Pancreas (tissue), 10 donors: ENCODE results near the gene ACO2. TPM values are rescaled to one million over a fixed set of nuclear protein-coding genes. Genes with fewer than 3 reads are reported as not detected.

Experiments used
- ATAC-seq, 4 donors: fragments of 200-7000 bp; cut with Tn5 transposase; one replicate each; pipeline versions ENCODE4 v1.8.0 to v1.9.1; 2020; ENCODE audit warnings: mild to moderate bottlenecking in 4 of 4, moderate library complexity in 4 of 4
- DNase-seq, 6 donors: peaks; one replicate each; pipeline ENCODE4 v3.0.0-alpha.2; 2020
- FAIRE-seq: peaks from 2 replicates; lab custom pipeline; 2012; peaks lifted over from hg19 to GRCh38; lab: Jason Lieb, UNC
- H3K27ac ChIP-seq, 4 donors: fragments of 200-600 bp; sonication (generic); 1 replicate in 3 of 4; 2 replicates in 1 of 4; pipeline versions ENCODE4 v1.5.0 to v1.8.0; 2020
- H3K27me3 ChIP-seq, 4 donors: fragments of 200-600 bp; one replicate each; pipeline ENCODE4 v1.8.0; 2021
- H3K36me3 ChIP-seq, 3 donors: fragments of 200-600 bp; sonication (generic) in 1 of 3; one replicate each; pipeline versions ENCODE4 v1.5.0 to v1.8.0; 2020 to 2021
- H3K4me1 ChIP-seq, 3 donors: fragments of 200-600 bp; one replicate each; pipeline ENCODE4 v1.8.0; 2021
- H3K4me3 ChIP-seq, 4 donors: fragments of 200-600 bp; sonication (generic) in 2 of 4; one replicate each; pipeline versions ENCODE4 v1.5.0 to v1.8.0; 2020 to 2021
- H3K9me3 ChIP-seq, 4 donors: fragments of 200-600 bp; one replicate each; pipeline ENCODE4 v1.8.0; 2021
- CTCF ChIP-seq, 4 donors: fragments of 200-600 bp; sonication (generic) in 3 of 4; IDR thresholded peaks; one replicate each; pipeline versions ENCODE4 v1.5.0 to v1.8.0; 2021; ENCODE audit warnings: antibody characterized with exemption in 4 of 4
- WGBS, 2 donors: extraction: QIAGEN DNeasy Blood & Tissue Kit; methylation state at CpG; one replicate each; pipeline ENCODE4 v1.1.7; 2013; 5-methylcytosine and 5-hydroxymethylcytosine counted together
- intact Hi-C, 3 donors: fragments of 100-400 bp; cut with DNase I; formaldehyde crosslinking; loops; one replicate each; pipeline versions ENCODE4 v1.11.1 to v1.14.2; 2022
- polyA plus RNA-seq, 2 donors: library from polyadenylated mRNA; stranded (reverse); fragments of 200-250 nt; gene quantifications; one replicate each; pipeline ENCODE4 v1.2.3, GENCODE V29; 2013
- total RNA-seq, 6 donors: library from RNA; stranded (reverse); fragmentation: NEBNext Ultra II Directional in 4 of 6; extraction: Animal tissue kit (Norgen Biotek cat#: 25700) in 4 of 6; gene quantifications; one replicate each; pipeline versions ENCODE4 v1.2.1 to v1.2.4, GENCODE V29; 2021 to 2023
- donor health status: healthy with polysubstance abuse.
- donor health status: DM: no; HTN: no; CAD: no; lungs with moderate emphysema.
- donor health status: DM: no; HTN: no; CAD: no.
- donor health status: control.
- donor health status: control.
- donor health status: Bipolar disorder and iron deficiency.
- donor health status: DM: yes; HTN: yes; CAD: no.
- donor health status: DM: no; HTN: no; CAD: no.
- donor health status: DM: no; HTN: no; CAD: no.
- donor health status: DM: yes; HTN: yes; CAD: no.

Gene ACO2
- total and polyA plus RNA-seq, 8 donors, result 19.2 to 53.1 (median 37.6) TPM

- FAIRE-seq, result no peak
- no peak for DNase-seq
- Histone ChIP-seq H3K4me1 (peaks cover 11 to 37% (median 29%) of the 10 kb centered on the region in 3 donors), H3K9me3 (no peaks in the 10 kb centered on the region), H3K27ac (peak overlapping the region; percentile 77 to 99 (median 86)), H3K27me3 (no peaks in the 10 kb centered on the region), H3K36me3 (peaks cover 0 to 23% (median 22%) of the 10 kb centered on the region in 3 donors), H3K4me3 (peak overlapping the region; percentile 78 to 95 (median 88))
- TF ChIP-seq CTCF (IDR thresholded peaks at IDR 0.05), result no peak
- WGBS, 2 donors, result 0 to 1% methylated on average over 30 of the region's 30 CpGs
- intact Hi-C loops, result no loop called here
- ATAC-seq, result peak; percentile 22 to 49 (median 46)
Measured at GRCh38 chr22:41469218-41469851, 418 bp downstream of the ACO2 start.

GRCh38 chr22:41470886-41471285 lies 2.0 kb downstream of the ACO2 start:
- Histone ChIP-seq H3K36me3 (peaks cover 0 to 11% (median 6%) of the 10 kb centered on the region in 3 donors), H3K27me3 (no peaks in the 10 kb centered on the region), H3K4me1 (peaks cover 11 to 37% (median 29%) of the 10 kb centered on the region in 3 donors), H3K4me3 (no peak overlapping the region), H3K27ac (no peak overlapping the region), H3K9me3 (no peaks in the 10 kb centered on the region)
- DNase-seq (no peak), FAIRE-seq (no peak), ATAC-seq (no peak)
- no peak for TF ChIP-seq CTCF (IDR thresholded peaks at IDR 0.05)
- intact Hi-C loops, result no loop called here
- WGBS, 2 donors, result 56 to 65% methylated on average over 2 of the region's 2 CpGs

- ATAC-seq, result no peak
- no peak overlapping the region for H3K27ac ChIP-seq
Measured at GRCh38 chr22:41471568-41471967, 2.7 kb downstream of the ACO2 start.

GRCh38 chr22:41474872-41475451 lies 6.0 kb downstream of the ACO2 start:
- H3K36me3 ChIP-seq, result no peaks in the 10 kb centered on the region
- 89% methylated on average over 6 of the region's 6 CpGs for WGBS, 2 donors
- no peaks in the 10 kb centered on the region for H3K9me3 ChIP-seq
- FAIRE-seq (no peak), ATAC-seq (no peak), DNase-seq (no peak)
- H3K27ac ChIP-seq, result no peak overlapping the region
- peaks cover 8 to 28% (median 22%) of the 10 kb centered on the region in 3 donors for H3K4me1 ChIP-seq
- H3K4me3 ChIP-seq, result no peak overlapping the region
- intact Hi-C loops, result no loop called here
- no peak for TF ChIP-seq CTCF (IDR thresholded peaks at IDR 0.05)
- H3K27me3 ChIP-seq, result no peaks in the 10 kb centered on the region

More at GRCh38 chr22:41471568-41471967, 2.7 kb downstream of the ACO2 start:
- Histone ChIP-seq H3K4me1 (peaks cover 11 to 37% (median 29%) of the 10 kb centered on the region in 3 donors), H3K9me3 (no peaks in the 10 kb centered on the region), H3K36me3 (peaks cover 0 to 6% (median 0%) of the 10 kb centered on the region in 3 donors), H3K27me3 (no peaks in the 10 kb centered on the region), H3K4me3 (no peak overlapping the region)
- WGBS, 2 donors, result 48 to 55% methylated on average over 2 of the region's 2 CpGs
- DNase-seq (no peak), FAIRE-seq (no peak)
- intact Hi-C loops, result no loop called here
- TF ChIP-seq CTCF (IDR thresholded peaks at IDR 0.05), result no peak

GRCh38 chr22:41478473-41478872 lies 9.6 kb downstream of the ACO2 start:
- Histone ChIP-seq H3K27ac (no peak overlapping the region), H3K4me1 (peaks cover 0 to 5% (median 0%) of the 10 kb centered on the region in 3 donors), H3K27me3 (no peaks in the 10 kb centered on the region), H3K36me3 (no peaks in the 10 kb centered on the region), H3K9me3 (no peaks in the 10 kb centered on the region), H3K4me3 (no peak overlapping the region)
- 72 to 96% methylated on average over 2 of the region's 2 CpGs for WGBS, 2 donors
- no peak for ATAC-seq
- intact Hi-C loops, result no loop called here
- TF ChIP-seq CTCF (IDR thresholded peaks at IDR 0.05), result no peak
- DNase-seq, result no peak
- FAIRE-seq, result no peak
